Testis (tissue), 2 donors: ENCODE results near the gene KRTAP9-2.

Experiments
- CTCF ChIP-seq, 3 experiments: fragments of 450-650 bp in 2 of 3; fragments of 200-600 bp in 1 of 3; sonication (generic) in 1 of 3; IDR thresholded peaks; one replicate each; pipeline ENCODE4 v1.5.1; 2016 to 2019; ENCODE audit warnings: antibody characterized with exemption in 3 of 3, mild to moderate bottlenecking in 2 of 3, moderate library complexity in 1 of 3
- POLR2A ChIP-seq: fragments of 450-650 bp; IDR thresholded peaks from one replicate; pipeline ENCODE4 v1.6.1; 2017; ENCODE audit warnings: antibody characterized with exemption, mild to moderate bottlenecking, moderate library complexity

- TF ChIP-seq CTCF (IDR thresholded peaks at IDR 0.05) (no peak), POLR2A (no peak)
Measured at GRCh38 chr17:41267711-41268110, 41.3 kb downstream of the KRTAP9-2 start.
